ENCODE measurements around the gene CACNB1. TPM values are rescaled to one million over a fixed set of nuclear protein-coding genes. Genes with fewer than 3 reads are reported as not detected.

Gene CACNB1
- total RNA-seq, 2 experiments from 2014 or later, result 14.9 to 15.5 TPM

DNA sequence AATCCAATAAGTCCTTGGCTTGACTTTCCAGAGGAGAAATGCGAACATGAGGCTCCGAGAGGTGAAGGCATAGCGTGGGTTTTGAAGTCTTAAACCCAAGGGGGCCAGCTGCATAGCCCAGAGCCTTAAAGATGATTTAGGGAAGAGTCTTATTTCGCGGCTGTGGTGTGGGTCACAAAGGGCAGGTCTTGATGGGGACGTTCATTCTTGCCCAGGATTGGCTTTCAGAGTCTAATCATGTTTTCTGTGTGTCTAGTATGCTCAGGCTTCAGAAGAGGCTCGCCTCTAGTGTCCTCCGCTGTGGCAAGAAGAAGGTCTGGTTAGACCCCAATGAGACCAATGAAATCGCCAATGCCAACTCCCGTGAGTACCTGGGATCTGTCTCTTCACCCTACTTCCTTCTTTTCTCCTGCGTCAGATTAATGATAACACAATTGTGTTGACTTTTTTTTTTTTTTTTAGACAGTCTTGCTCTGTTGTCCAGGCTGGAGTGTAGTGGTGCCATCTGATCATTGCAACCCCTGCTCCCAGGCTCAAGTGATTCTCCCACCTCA lies 3.6 kb upstream of the CACNB1 start:
- Mint-ChIP-seq H3K4me1 (ENCODE audit: low read depth) (peaks cover 58% of the 10 kb centered on the region), H3K27me3 (no peaks in the 10 kb centered on the region), H3K27ac (peak overlapping the region; percentile 94), H3K9me3 (no peaks in the 10 kb centered on the region), H3K36me3 (ENCODE audit: low read depth) (peaks cover 56% of the 10 kb centered on the region), H3K4me3 (peak overlapping the region; percentile 90)
- Histone ChIP-seq H3K4me1 (ENCODE audit: insufficient read depth, low read length) (peaks cover 65% of the 10 kb centered on the region), H3K27ac (ENCODE audit: low read depth in 1 of 2, low read length in 2 of 2) (peak overlapping the region; percentile 96 to 99), H3K27me3 (ENCODE audit: control insufficient read depth in 1 of 2, insufficient read depth in 2 of 2, low read length in 2 of 2) (no peaks in the 10 kb centered on the region), H3K36me3 (ENCODE audit: insufficient read depth, low read length) (peaks cover 44% of the 10 kb centered on the region), H3K4me3 (ENCODE audit: low read length) (peak overlapping the region; percentile 90), H3K9me3 (ENCODE audit: control insufficient read depth in 1 of 2, insufficient read depth in 1 of 2, low read length in 2 of 2) (no peaks in the 10 kb centered on the region)
- ATAC-seq (ENCODE audit: poor library complexity), result no peak
- ChIA-PET CTCF (interaction anchor here (2.1 to 2.8 kb wide), 3 partner anchors 26 to 38 kb away, joined by 7 to 12 read pairs (median 12); no protein-coding TSS in a partner anchor), POLR2A (interaction anchor here (1.7 to 3.0 kb wide), 3 partner anchors 35 to 329 kb away, joined by 5 to 42 read pairs (median 35); partner anchors contain the start of gene ARL5C)
- TF ChIP-seq, protein P1, sequence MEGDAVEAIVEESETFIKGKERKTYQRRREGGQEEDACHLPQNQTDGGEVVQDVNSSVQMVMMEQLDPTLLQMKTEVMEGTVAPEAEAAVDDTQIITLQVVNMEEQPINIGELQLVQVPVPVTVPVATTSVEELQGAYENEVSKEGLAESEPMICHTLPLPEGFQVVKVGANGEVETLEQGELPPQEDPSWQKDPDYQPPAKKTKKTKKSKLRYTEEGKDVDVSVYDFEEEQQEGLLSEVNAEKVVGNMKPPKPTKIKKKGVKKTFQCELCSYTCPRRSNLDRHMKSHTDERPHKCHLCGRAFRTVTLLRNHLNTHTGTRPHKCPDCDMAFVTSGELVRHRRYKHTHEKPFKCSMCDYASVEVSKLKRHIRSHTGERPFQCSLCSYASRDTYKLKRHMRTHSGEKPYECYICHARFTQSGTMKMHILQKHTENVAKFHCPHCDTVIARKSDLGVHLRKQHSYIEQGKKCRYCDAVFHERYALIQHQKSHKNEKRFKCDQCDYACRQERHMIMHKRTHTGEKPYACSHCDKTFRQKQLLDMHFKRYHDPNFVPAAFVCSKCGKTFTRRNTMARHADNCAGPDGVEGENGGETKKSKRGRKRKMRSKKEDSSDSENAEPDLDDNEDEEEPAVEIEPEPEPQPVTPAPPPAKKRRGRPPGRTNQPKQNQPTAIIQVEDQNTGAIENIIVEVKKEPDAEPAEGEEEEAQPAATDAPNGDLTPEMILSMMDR (IDR thresholded peaks at IDR 0.05), result no peak
- intact Hi-C loops (cut with DNase I, micrococcal nuclease), result loop anchor here in 1 of 2 experiments (5.0 kb wide), 1 partner anchor 261 kb away; the partner anchor contains the start of gene CDK12
- no peak for DNase-seq

DNA sequence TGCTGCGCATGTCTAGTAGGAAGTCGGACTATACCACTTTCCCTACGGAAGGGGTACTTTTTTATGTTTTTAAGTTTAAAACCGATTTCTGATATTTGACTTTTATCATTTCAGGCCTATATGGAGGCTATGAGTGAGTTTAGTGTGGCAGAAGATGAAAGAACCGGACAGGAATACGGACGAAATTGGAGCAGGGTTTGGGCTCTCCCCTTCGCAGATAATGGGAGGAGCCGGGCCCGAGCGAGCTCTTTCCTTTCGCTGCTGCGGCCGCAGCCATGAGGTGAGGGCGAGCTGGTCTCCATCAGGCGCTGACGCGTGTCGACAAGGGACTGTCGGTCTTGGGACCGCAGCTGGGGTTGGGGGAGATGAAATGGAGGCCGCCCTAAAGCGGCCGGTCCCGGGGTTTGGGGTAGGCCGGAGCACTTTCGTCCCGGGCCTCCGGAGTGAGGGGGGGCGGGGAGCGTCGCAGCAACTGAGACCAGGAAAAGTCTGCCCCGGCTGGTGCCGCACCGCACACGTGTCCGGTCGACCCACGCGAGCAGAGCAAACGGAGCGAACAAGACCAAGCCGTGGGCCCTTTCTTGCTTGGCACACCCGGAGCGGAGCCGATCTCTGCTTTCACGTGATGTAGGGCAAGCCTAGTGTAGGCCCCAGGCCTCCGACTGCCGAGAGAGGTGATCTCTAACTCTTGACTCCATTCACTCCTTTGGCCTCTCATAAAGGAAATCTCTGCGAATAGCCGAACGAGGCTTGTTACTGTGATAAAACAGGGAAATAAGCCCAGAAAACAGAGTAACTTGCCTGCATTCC lies 2.8 kb upstream of the CACNB1 start, which contains the start of gene RPL19:
Gene RPL19 (plus strand): TSS at position 214 of the 810 bp plus-strand sequence. CDS start 62 bp downstream, at position 276.
- H3K36me3 Mint-ChIP-seq (ENCODE audit: low read depth), result peaks cover 59% of the 10 kb centered on the region
- ATAC-seq (ENCODE audit: poor library complexity), result peak; percentile 74
- DNase-seq, result peak in 12 of 14 experiments; percentile 67 to 91 (median 76)
- no peaks in the 10 kb centered on the region for H3K27me3 Mint-ChIP-seq
- Histone ChIP-seq H3K27me3 (ENCODE audit: control insufficient read depth in 1 of 2, insufficient read depth in 2 of 2, low read length in 2 of 2) (no peaks in the 10 kb centered on the region), H3K36me3 (ENCODE audit: insufficient read depth, low read length) (peaks cover 43% of the 10 kb centered on the region), H3K27ac (ENCODE audit: low read depth in 1 of 2, low read length in 2 of 2) (peak within 1 kb of the TSS; percentile 96 to 99), H3K9me3 (ENCODE audit: control insufficient read depth in 1 of 2, insufficient read depth in 1 of 2, low read length in 2 of 2) (no peaks in the 10 kb centered on the region), H3K4me3 (ENCODE audit: low read length) (peak within 1 kb of the TSS; percentile 90), H3K4me1 (ENCODE audit: insufficient read depth, low read length) (peaks cover 72% of the 10 kb centered on the region)
- H3K9me3 Mint-ChIP-seq, result no peaks in the 10 kb centered on the region
- intact Hi-C loops (cut with DNase I, micrococcal nuclease), result loop anchor here in 1 of 2 experiments (5.0 kb wide), 1 partner anchor 262 kb away; the partner anchor contains the start of gene CDK12
- H3K4me1 Mint-ChIP-seq (ENCODE audit: low read depth), result peaks cover 65% of the 10 kb centered on the region
- H3K27ac Mint-ChIP-seq, result peak within 1 kb of the TSS; percentile 94
- peak within 1 kb of the TSS; percentile 90 for H3K4me3 Mint-ChIP-seq
- ChIA-PET CTCF (interaction anchor here (1.4 to 2.8 kb wide), 5 partner anchors 25 to 39 kb away, joined by 6 to 12 read pairs (median 8); no protein-coding TSS in a partner anchor), POLR2A (interaction anchor here (0.6 to 3.0 kb wide), 41 partner anchors 9 to 726 kb away, joined by 3 to 47 read pairs (median 4); partner anchors contain the start of genes ARL5C, CDK12, CWC25 and FBXL20)
- TF ChIP-seq, protein P1 (IDR thresholded peaks at IDR 0.05), result no peak

DNA sequence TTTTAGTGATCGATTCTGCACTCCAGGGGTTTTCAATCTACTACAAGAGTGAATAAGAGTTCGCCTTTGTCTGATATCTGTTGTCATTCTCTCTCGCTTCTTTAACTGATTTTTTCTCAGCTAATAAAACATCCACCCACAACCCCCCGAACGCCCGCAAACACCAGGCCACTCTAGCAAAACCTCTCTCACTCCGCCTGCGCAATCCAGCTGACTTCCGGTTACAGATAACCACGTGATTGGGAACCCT lies 2.3 kb upstream of the CACNB1 start:
- Mint-ChIP-seq H3K9me3 (no peaks in the 10 kb centered on the region), H3K4me3 (peak overlapping the region; percentile 90), H3K36me3 (ENCODE audit: low read depth) (peaks cover 53% of the 10 kb centered on the region), H3K27me3 (no peaks in the 10 kb centered on the region), H3K27ac (peak overlapping the region; percentile 94), H3K4me1 (ENCODE audit: low read depth) (peaks cover 65% of the 10 kb centered on the region)
- no peaks in the 10 kb centered on the region for H3K9me3 ChIP-seq (ENCODE audit: control insufficient read depth in 1 of 2, insufficient read depth in 1 of 2, low read length in 2 of 2)
- DNase-seq (peak; percentile 69 to 95 (median 83)), ATAC-seq (ENCODE audit: poor library complexity) (peak; percentile 65)
- ChIA-PET CTCF (interaction anchor here (1.4 to 2.8 kb wide), 4 partner anchors 25 to 39 kb away, joined by 6 to 12 read pairs (median 10); no protein-coding TSS in a partner anchor), POLR2A (interaction anchor here (0.6 to 3.0 kb wide), 41 partner anchors 8 to 727 kb away, joined by 3 to 47 read pairs (median 4); partner anchors contain the start of genes ARL5C, CDK12, CWC25 and FBXL20)
- H3K4me3 ChIP-seq (ENCODE audit: low read length), result peak overlapping the region; percentile 90
- TF ChIP-seq, protein P1 (IDR thresholded peaks at IDR 0.05), result no peak
- H3K27ac ChIP-seq (ENCODE audit: low read depth in 1 of 2, low read length in 2 of 2), result peak overlapping the region; percentile 96 to 99
- H3K4me1 ChIP-seq (ENCODE audit: insufficient read depth, low read length), result peaks cover 78% of the 10 kb centered on the region
- H3K27me3 ChIP-seq (ENCODE audit: control insufficient read depth in 1 of 2, insufficient read depth in 2 of 2, low read length in 2 of 2), result no peaks in the 10 kb centered on the region
- intact Hi-C loops (cut with DNase I, micrococcal nuclease), result loop anchor here in 1 of 2 experiments (5.0 kb wide), 1 partner anchor 263 kb away; the partner anchor contains the start of gene CDK12
- peaks cover 38% of the 10 kb centered on the region for H3K36me3 ChIP-seq (ENCODE audit: insufficient read depth, low read length)

Data from CD4-positive, alpha-beta T cell (primary cell).